ENCODE measurements around the gene MED26.

The MED26 gene

GRCh38 chr19:16611121-16611520 lies 16.9 kb downstream of the MED26 start:
- TF ChIP-seq GATA2 (IDR thresholded peaks at IDR 0.05; ENCODE audit: low read depth, low read length) (no peak), GATA3 (IDR thresholded peaks at IDR 0.05; ENCODE audit: low read depth, low read length) (no peak)

- TF ChIP-seq GATA3 (IDR thresholded peaks at IDR 0.05; ENCODE audit: low read depth, low read length) = no peak
- TF ChIP-seq GATA2 (IDR thresholded peaks at IDR 0.05; ENCODE audit: low read depth, low read length) = no peak
These were observed 18.3 kb downstream of the MED26 start for GRCh38 chr19:16609511-16610200.

- TF ChIP-seq GATA2 (IDR thresholded peaks at IDR 0.05; ENCODE audit: low read depth, low read length) (no peak), GATA3 (IDR thresholded peaks at IDR 0.05; ENCODE audit: low read depth, low read length) (no peak)
These were observed 19.7 kb downstream of the MED26 start for GRCh38 chr19:16608290-16608739.

- TF ChIP-seq GATA2 (IDR thresholded peaks at IDR 0.05; ENCODE audit: low read depth, low read length) (no peak), GATA3 (IDR thresholded peaks at IDR 0.05; ENCODE audit: low read depth, low read length) (no peak)
These were observed 20.2 kb downstream of the MED26 start for GRCh38 chr19:16607819-16608218.

GRCh38 chr19:16605553-16605994 lies 22.4 kb downstream of the MED26 start:
- TF ChIP-seq GATA2 (IDR thresholded peaks at IDR 0.05; ENCODE audit: low read depth, low read length) (no peak), GATA3 (IDR thresholded peaks at IDR 0.05; ENCODE audit: low read depth, low read length) (no peak)

- TF ChIP-seq GATA2 (IDR thresholded peaks at IDR 0.05; ENCODE audit: low read depth, low read length) (no peak), GATA3 (IDR thresholded peaks at IDR 0.05; ENCODE audit: low read depth, low read length) (no peak)
These were observed 22.9 kb downstream of the MED26 start for GRCh38 chr19:16605115-16605514.

- no peak for TF ChIP-seq GATA2 (IDR thresholded peaks at IDR 0.05; ENCODE audit: low read depth, low read length)
- no peak for TF ChIP-seq GATA3 (IDR thresholded peaks at IDR 0.05; ENCODE audit: low read depth, low read length)
These were observed 23.4 kb downstream of the MED26 start for GRCh38 chr19:16604615-16605014.

GRCh38 chr19:16603090-16603489 lies 24.9 kb downstream of the MED26 start:
- TF ChIP-seq GATA2 (IDR thresholded peaks at IDR 0.05; ENCODE audit: low read depth, low read length) (no peak), GATA3 (IDR thresholded peaks at IDR 0.05; ENCODE audit: low read depth, low read length) (no peak)

GRCh38 chr19:16601378-16602052 lies 26.5 kb downstream of the MED26 start:
- TF ChIP-seq GATA3 (IDR thresholded peaks at IDR 0.05; ENCODE audit: low read depth, low read length) (no peak), GATA2 (IDR thresholded peaks at IDR 0.05; ENCODE audit: low read depth, low read length) (no peak)

- no peak for TF ChIP-seq GATA2 (IDR thresholded peaks at IDR 0.05; ENCODE audit: low read depth, low read length)
- TF ChIP-seq GATA3 (IDR thresholded peaks at IDR 0.05; ENCODE audit: low read depth, low read length) = no peak
These were observed 27.2 kb downstream of the MED26 start for GRCh38 chr19:16600824-16601223.

- no peak for TF ChIP-seq GATA2 (IDR thresholded peaks at IDR 0.05; ENCODE audit: low read depth, low read length)
- TF ChIP-seq GATA3 (IDR thresholded peaks at IDR 0.05; ENCODE audit: low read depth, low read length) = no peak
These were observed 28.2 kb downstream of the MED26 start for GRCh38 chr19:16599655-16600346.

- TF ChIP-seq GATA3 (IDR thresholded peaks at IDR 0.05; ENCODE audit: low read depth, low read length) (no peak), GATA2 (IDR thresholded peaks at IDR 0.05; ENCODE audit: low read depth, low read length) (no peak)
These were observed 29.2 kb downstream of the MED26 start for GRCh38 chr19:16598848-16599247.

- TF ChIP-seq GATA3 (IDR thresholded peaks at IDR 0.05; ENCODE audit: low read depth, low read length) = no peak
- TF ChIP-seq GATA2 (IDR thresholded peaks at IDR 0.05; ENCODE audit: low read depth, low read length) = no peak
These were observed 31.6 kb downstream of the MED26 start for GRCh38 chr19:16596399-16596798.

- TF ChIP-seq GATA2 (IDR thresholded peaks at IDR 0.05; ENCODE audit: low read depth, low read length) (no peak), GATA3 (IDR thresholded peaks at IDR 0.05; ENCODE audit: low read depth, low read length) (no peak)
These were observed 32.9 kb downstream of the MED26 start for GRCh38 chr19:16595097-16595496.

Data from SH-SY5Y (cell line).